GM12892 (cell line): ENCODE data around the gene AARSD1.

Experiments used
- POLR2A ChIP-seq: IDR thresholded peaks from 2 replicates; pipeline ENCODE4 v1.6.1; 2011; ENCODE audit warnings: low read depth, low read length, control low read depth
- POLR2AphosphoS5 ChIP-seq: IDR thresholded peaks from 2 replicates; pipeline ENCODE4 v1.6.1; 2011; ENCODE audit warnings: low read depth, low read length, control low read depth
- TAF1 ChIP-seq: IDR thresholded peaks from 2 replicates; pipeline ENCODE4 v1.6.1; 2011; ENCODE audit warnings: low read depth, mild to moderate bottlenecking, control low read depth, low read length, borderline replicate concordance

DNA sequence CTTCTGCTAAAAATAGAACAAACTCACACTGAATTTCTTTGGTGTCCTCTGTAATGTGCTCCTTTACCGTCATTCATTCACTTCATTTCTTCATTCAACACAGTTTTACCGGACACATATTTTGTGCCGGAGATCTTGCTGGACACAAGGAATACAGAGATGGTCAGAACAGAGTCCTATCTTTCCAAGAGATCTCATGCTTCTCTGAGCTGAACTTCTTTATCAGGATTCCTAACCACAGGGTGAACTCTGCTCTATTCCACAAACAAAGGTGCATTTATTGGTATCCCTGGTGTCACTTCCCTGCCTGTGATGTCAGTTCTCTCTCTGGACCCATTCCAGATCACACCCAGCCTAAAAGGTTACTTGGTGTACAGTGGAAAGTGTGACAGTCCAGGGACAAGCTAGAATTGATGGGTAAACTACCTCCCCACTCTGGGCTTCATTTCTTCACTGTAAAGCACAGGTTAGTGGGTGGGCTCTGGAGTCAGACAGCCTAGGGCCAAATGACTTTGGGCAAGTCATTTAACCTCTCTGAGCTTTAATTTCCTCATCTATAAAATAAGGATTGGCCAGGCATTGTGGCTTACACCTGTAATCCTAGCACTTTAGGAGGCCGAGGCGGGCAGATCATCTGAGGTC, 46.5 kb upstream of the AARSD1 start:
- TF ChIP-seq POLR2A (no peak), TAF1 (no peak), POLR2AphosphoS5 (no peak)
